T-helper 2 cell treated with Interferon-gamma antibody and Interleukin-4, amounts not matched to agents 100 ng/mL and 5 ng/mL, for 36 hours (primary cell): ENCODE data around the gene SERGEF. TPM values are rescaled to one million over a fixed set of nuclear protein-coding genes. Genes with fewer than 3 reads are reported as not detected.

ENCODE experiments used
- intact Hi-C: fragments of 100-400 bp; cut with micrococcal nuclease; formaldehyde crosslinking; loops from one replicate; pipeline ENCODE4 v1.15.1; 2023
- total RNA-seq: library from RNA; stranded (reverse); gene quantifications from 2 replicates; pipeline ENCODE4 v1.2.3, GENCODE V29; 2022

The SERGEF gene
- total RNA-seq, 1 donor from 2014 or later = 32.6 TPM

DNA sequence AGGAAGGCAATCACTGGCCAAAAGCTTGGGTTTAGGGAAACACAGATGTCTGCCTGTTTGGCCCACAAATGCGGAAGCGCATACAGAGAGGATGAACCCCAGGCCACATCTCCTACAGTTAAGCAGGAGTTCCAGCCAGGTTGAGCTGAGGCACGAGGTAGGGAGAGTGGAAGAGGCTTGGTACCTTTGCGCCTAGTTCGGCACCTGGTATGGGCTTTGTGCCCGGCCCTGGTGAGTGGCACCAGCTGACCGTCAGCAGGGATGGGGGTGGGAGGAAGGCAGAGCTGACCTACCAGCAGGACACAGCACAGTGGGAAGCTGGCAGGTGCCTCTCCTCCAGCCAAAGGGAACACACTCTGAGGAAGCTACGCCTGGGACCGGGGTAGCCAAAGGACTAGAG lies 220.7 kb downstream of the SERGEF start:
- intact Hi-C loops = no loop called here

GRCh38 chr11:17791144-17791543 lies 221.7 kb downstream of the SERGEF start:
- intact Hi-C loops = no loop called here

- intact Hi-C loops = no loop called here
These were observed 222.4 kb downstream of the SERGEF start for GRCh38 chr11:17790453-17790852.

- intact Hi-C loops = no loop called here
These were observed 224.8 kb downstream of the SERGEF start for GRCh38 chr11:17788084-17788483.

DNA sequence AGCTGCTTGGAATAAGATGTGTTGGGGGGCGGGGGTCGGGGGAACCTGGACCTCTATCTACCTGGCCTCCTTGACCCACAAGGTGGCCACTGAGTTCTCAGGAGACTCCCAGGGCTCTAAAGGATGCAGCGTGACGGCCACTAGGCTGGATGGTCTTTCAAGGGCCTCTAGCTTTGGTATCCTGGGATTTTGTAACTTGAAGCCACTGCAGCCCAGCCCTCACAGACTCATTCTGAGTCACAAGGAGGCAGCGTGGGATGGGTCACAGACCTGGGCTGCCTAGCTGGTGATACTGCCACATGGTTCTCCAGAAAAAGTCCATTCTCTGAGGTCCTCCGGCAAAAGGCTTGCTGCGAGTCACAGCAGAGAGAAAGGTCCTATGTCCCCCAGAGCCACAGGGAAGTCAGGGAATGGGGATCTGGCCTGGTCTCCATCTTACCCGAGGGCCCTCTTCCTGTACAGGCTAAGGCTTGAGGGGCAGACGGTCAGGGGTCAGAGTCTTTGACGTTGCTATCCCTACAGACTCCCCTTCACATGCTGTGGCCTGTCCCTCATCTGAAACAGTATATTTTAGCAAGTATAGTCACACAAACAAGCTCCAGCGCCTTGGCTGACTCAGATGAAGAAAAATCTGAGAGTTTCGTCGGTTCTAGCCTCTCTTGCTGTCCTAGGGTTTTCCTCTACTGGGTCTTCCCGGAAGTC lies 225.9 kb downstream of the SERGEF start:
- intact Hi-C loops = no loop called here

GRCh38 chr11:17783878-17784277 lies 229.0 kb downstream of the SERGEF start:
- intact Hi-C loops = no loop called here

GRCh38 chr11:17782603-17783337 lies 230.1 kb downstream of the SERGEF start:
- intact Hi-C loops = no loop called here

DNA sequence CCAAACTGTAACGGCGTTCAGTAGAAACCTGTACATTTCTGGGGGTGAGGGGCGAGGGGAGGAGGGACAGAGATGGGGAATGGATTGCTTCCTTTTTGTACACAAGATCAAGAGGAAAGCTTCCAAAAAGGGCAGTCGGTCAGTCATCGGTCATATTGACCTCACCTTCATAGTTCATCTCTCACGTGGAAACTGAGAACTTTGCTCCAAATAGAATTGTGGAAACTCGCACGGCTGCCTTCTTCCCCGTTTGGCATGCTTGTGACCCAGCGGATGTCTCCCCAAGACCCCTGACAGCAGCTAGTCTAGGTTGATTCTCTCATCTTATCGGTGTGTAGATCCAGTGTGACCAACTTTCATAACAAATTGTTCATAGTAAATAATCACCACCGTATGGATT lies 230.7 kb downstream of the SERGEF start:
- intact Hi-C loops = no loop called here

DNA sequence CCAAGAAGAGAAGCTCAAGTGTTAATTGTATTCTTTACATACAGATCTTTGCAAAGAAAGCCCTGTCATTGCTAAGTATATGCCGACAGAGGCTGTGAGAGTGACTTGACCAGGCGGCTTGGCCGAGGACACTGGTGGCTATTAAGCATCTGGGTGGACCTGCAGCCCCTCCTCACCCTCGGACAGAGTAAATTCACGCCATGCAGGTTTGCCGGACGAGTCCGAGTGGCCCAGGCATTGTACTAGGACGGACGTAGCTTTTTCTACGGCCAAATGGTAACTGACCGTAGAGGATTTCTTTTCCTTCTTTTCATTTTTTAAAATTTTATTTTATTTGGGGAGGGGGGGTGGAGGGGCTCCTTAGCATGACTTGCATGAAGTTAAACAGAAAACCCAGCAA lies 231.2 kb downstream of the SERGEF start:
- intact Hi-C loops = no loop called here

- intact Hi-C loops = no loop called here
These were observed 231.6 kb downstream of the SERGEF start for GRCh38 chr11:17781221-17781620.

- intact Hi-C loops = no loop called here
These were observed 232.2 kb downstream of the SERGEF start for GRCh38 chr11:17780668-17781067.

DNA sequence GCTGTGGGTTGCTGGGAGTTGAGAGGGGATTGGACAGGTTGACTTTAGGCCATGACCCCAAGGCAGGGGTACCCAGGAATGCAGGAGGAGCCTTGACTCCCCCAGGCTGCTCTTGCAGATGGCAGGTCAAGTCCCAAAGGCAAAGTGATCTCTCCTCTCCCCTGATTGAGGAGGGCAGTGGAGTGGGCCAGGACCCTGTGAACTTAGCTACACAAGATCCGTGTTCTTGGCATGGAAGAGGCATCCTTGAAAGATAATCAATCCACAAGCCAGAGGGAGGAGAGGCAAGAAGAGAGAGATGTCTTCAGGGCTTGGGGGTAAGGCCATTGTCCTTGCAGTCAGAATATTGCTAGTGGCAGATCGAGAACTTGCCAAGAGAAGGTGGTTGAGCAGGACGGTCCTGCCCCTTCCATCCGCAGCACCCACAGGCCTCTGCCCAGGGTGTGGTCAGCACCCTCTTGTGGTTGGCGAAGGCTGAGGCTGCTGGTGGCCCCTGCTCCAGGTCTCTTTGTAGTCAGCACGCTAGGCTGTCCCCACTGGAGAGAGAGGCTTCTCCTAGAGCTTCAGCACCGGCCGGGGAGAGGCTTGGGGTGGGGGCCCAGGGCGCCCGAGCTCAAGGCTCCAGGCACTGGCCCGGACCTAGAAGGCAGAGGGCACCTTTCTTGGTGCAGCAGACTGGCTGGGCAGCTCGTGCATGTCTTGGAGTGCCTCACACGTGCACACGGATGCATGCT lies 232.8 kb downstream of the SERGEF start:
- intact Hi-C loops = no loop called here

DNA sequence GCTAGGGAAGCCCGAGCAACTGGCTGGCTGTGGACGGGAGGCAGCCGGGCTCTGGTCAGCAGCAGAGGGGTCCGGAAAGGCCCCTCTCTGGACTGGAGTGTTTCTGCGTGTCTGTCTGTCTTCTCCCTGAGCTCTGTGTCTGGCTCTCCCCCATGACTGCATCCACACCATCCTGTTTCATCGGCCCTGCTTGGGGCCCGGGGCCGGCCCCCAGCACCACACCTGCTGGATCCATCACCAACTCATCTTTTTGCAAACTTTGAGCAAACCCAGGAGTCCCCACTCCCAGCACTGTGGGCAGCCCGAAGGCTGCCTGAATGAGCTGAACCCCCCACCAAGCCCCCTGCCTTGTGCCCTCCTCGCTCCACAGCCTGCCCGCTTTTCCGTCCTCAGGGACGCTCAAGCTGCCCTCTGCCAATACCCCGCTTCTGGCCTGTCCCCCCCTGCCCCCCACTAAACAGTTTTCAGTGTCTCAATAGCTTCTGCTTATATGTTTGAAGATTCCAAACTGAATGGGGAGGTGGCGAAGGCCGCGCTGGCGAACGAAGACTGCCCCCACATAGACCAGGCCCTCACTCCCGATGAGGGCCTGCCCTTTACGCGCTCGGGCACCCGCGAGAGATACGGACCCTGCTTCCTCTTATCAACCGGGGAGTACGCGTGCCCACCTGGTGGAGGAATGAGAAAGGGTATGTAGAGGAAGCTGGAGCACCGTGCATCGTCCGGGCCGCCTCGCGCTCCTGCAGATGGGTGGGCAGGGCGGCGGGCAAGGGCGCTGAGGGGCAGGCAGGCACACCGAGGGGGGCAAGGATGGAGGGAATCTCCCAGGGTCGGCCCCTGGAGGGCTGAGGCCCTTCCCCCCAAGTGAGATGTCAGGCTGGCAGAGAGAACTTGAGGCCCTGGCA lies 233.6 kb downstream of the SERGEF start:
- intact Hi-C loops = no loop called here

- intact Hi-C loops = no loop called here
These were observed 234.5 kb downstream of the SERGEF start for GRCh38 chr11:17778352-17778751.

GRCh38 chr11:17777738-17778091 lies 235.1 kb downstream of the SERGEF start:
- intact Hi-C loops = no loop called here

GRCh38 chr11:17777086-17777737 lies 235.6 kb downstream of the SERGEF start:
- intact Hi-C loops = no loop called here

GRCh38 chr11:17776212-17776875 lies 236.5 kb downstream of the SERGEF start:
- intact Hi-C loops = no loop called here

GRCh38 chr11:17775507-17776211 lies 237.2 kb downstream of the SERGEF start:
- intact Hi-C loops = no loop called here

GRCh38 chr11:17775035-17775348 lies 237.9 kb downstream of the SERGEF start:
- intact Hi-C loops = no loop called here
